GM19467 (cell line): ENCODE measurements around the gene ZBTB24.
"Not testable (repeated sequence)": the region's sequence is repeated elsewhere in the genome, so short reads cannot be mapped to it uniquely, and the experiment has no call there.

Experiments used
- ATAC-seq: cut with Tn5 transposase; IDR thresholded peaks from one replicate; pipeline ENCODE4 v1.9.1; 2021; ENCODE audit warnings: mild to moderate bottlenecking, moderate library complexity; ENCODE audit not compliant: unreplicated experiment

ZBTB24 gene

DNA sequence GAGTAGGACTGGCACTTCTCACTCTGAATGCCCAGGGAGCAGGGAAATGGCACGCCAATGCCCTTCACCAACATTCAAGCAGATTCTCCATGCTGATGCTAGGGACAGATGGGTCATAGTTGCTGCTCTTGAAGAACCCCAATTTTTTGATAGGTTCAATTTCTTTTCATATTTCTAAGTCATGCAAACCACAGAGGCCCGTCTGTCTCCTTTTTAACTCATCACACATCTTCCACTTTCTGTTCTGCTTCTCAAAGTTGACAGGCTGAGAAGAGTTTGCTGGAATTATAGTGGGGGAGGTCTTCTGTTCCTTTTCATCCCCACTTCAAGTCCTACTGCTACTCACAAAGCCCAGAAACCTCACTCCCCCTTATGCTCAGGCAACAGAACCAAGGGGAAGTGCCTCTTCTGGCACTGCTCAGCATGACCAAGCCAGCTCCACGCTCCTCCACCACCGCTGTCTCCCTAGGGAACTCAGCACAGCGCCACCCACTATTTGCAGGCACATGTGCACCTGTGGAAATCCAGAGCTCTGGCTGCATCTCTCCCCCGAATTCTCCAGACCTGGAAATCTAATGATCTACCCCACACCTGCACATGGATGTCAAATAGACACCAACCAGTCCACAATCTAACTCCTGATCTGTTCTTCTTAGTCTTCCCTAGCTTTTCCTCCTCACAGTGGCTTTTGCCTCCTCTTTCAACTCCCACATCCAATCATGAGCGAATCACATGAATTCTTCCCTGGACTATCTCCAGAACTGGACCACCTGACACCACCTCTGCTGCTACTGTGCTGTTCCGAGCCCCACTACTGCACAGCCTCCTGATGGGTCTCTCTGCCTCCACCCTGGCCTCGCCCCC is 10.7 kb downstream of the ZBTB24 start:
- no peak for ATAC-seq

- no peak for ATAC-seq
These were observed 11.8 kb downstream of the ZBTB24 start for GRCh38 chr6:109471105-109471810.

GRCh38 chr6:109469591-109470189 is 13.3 kb downstream of the ZBTB24 start:
- ATAC-seq, result no peak

GRCh38 chr6:109467696-109468095 is 15.3 kb downstream of the ZBTB24 start:
- ATAC-seq, result no peak

- no peak for ATAC-seq
These were observed 16.7 kb downstream of the ZBTB24 start for GRCh38 chr6:109466212-109466923.

DNA sequence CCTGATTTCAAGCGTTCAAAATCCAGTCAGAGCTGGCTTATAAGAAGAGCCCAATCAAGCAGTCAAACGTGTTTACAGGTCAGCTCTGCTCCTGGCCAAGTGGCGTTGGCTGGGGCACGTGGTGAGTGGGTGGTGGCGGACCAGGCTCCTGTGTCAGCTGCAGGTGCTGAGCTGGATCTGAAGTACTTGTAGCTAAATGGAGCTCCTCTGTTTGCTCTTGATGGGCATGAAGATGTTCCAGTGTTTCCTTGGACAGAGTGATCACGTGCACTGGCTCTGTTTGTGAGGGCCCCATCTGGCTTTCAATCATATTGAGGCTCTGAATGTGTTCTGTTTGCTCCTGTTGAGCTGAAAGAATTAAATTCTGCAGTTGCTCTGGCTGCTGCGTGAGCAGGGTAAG is 17.2 kb downstream of the ZBTB24 start:
- ATAC-seq, result no peak

- no peak for ATAC-seq
These were observed 21.1 kb downstream of the ZBTB24 start for GRCh38 chr6:109461733-109462526.

GRCh38 chr6:109461205-109461604 is 21.8 kb downstream of the ZBTB24 start:
- ATAC-seq, result not testable (repeated sequence)

- ATAC-seq, result no peak
These were observed 22.7 kb downstream of the ZBTB24 start for GRCh38 chr6:109460161-109460829.

- no peak for ATAC-seq
These were observed 24.1 kb downstream of the ZBTB24 start for GRCh38 chr6:109458774-109459531.

GRCh38 chr6:109457562-109457996 is 25.4 kb downstream of the ZBTB24 start:
- ATAC-seq, result no peak

GRCh38 chr6:109456710-109457561 is 26.1 kb downstream of the ZBTB24 start:
- ATAC-seq, result no peak

DNA sequence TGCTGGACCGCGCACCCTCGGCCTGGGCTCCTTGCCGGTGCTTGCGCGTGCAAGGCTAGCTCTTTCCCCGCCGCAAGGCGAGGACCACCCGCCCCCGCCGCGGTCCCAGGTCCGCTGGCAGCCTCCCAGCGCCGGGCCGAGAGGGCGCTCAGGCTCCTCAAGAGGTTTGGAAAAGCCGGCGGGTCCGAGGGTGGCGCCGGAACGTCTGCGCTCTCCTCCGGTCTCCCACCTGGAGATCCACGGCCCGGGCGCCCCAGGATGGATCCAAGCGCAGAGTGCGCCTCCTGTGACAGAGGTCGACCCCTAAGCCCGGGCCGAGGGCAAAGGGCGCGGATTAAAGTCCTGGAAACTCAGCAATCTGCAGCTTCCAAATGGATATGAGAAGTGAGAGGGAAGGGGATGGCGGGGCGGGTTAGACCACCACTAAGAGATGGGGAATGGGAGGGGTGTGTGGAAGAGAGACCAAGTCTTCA is 26.9 kb downstream of the ZBTB24 start:
- peak; percentile 1 for ATAC-seq

DNA sequence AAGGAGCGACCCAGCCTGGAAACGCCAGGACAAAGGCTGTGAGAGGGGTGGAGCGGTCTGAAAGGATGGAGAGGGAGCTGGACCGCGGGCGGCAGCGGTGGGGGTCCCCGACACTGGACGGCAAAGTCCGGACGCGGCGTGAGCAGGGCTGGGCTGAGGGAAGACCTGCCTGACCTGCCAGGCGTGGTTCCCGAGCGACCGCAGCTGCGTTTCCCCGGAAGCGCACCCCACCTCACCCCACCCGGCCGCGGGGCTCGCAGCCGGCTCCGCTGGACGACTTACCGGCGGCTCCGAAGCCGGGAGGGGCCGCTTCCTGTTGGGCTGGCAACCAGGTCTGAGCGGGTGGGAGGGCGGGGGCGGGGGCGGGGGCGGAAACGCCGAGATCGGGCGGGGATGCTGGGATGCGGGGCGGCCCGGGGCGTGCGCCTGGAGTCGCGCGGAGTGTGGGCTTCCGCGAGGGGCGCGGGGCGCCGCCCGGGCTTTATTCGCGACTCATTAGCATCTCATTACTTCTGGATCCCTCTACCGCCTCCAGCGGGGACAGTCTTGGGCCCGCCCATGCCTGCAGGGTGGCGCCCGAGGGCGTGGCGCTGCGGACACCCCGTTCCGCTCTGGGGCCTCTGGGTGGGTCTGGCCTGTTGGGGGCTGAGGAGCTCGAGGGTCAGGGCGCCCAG is 27.4 kb downstream of the ZBTB24 start, which contains the start of gene MICAL1:
Gene MICAL1 (minus strand): TSS at position 336 of the 674 bp plus-strand sequence. CDS start 1,576 bp downstream, outside the sequence.
- ATAC-seq, result peak; percentile 44

GRCh38 chr6:109454496-109455436 is 28.3 kb downstream of the ZBTB24 start:
- peak; percentile 24 for ATAC-seq
